ENCODE measurements around the gene YEATS4.

The YEATS4 gene

GRCh38 chr12:69396963-69397362 is 37.4 kb downstream of the YEATS4 start:
- Histone ChIP-seq H3K27me3 (ENCODE audit: low read depth, low read length) (no peaks in the 10 kb centered on the region), H3K9me3 (ENCODE audit: control insufficient read depth in 1 of 2, low read length in 2 of 2) (peaks cover 5% of the 10 kb centered on the region in 2 donors), H3K36me3 (ENCODE audit: control insufficient read depth in 1 of 2, insufficient read depth in 2 of 2, low read length in 2 of 2) (peaks cover 0 to 1% of the 10 kb centered on the region in 2 donors), H3K27ac (ENCODE audit: low read length) (no peak overlapping the region), H3K4me3 (ENCODE audit: low read depth in 1 of 2, low read length in 2 of 2) (no peak overlapping the region), H3K4me1 (ENCODE audit: control insufficient read depth in 1 of 2, insufficient read depth in 2 of 2, low read length in 2 of 2) (no peaks in the 10 kb centered on the region)

DNA sequence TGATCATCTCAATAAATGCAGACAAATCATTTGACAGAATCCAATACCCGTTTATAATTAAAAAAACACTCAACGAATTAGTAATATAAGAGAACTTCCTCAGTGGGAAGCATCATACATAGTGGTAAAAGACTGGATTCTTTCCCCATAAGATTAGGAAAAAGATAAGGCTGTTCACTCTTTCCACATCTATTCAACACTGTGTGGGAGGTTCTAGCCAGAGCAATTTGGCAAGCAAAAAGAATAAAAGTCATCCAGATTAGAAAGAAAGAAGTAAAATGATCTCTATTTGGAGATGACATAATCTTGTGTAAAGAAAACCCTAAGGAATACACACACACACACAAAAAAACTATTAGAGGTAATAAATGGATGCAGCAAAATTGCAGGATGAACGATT is 38.4 kb downstream of the YEATS4 start:
- Histone ChIP-seq H3K9me3 (ENCODE audit: control insufficient read depth in 1 of 2, low read length in 2 of 2) (peaks cover 5% of the 10 kb centered on the region in 2 donors), H3K27me3 (ENCODE audit: low read depth, low read length) (no peaks in the 10 kb centered on the region), H3K4me1 (ENCODE audit: control insufficient read depth in 1 of 2, insufficient read depth in 2 of 2, low read length in 2 of 2) (no peaks in the 10 kb centered on the region), H3K27ac (ENCODE audit: low read length) (no peak overlapping the region), H3K36me3 (ENCODE audit: control insufficient read depth in 1 of 2, insufficient read depth in 2 of 2, low read length in 2 of 2) (no peaks in the 10 kb centered on the region), H3K4me3 (ENCODE audit: low read depth in 1 of 2, low read length in 2 of 2) (no peak overlapping the region)

GRCh38 chr12:69401940-69402339 is 42.4 kb downstream of the YEATS4 start:
- H3K27ac ChIP-seq (ENCODE audit: low read length), result no peak overlapping the region
- H3K9me3 ChIP-seq (ENCODE audit: control insufficient read depth in 1 of 2, low read length in 2 of 2), result peaks cover 2 to 3% of the 10 kb centered on the region in 2 donors
- H3K36me3 ChIP-seq (ENCODE audit: control insufficient read depth in 1 of 2, insufficient read depth in 2 of 2, low read length in 2 of 2), result no peaks in the 10 kb centered on the region
- no peaks in the 10 kb centered on the region for H3K4me1 ChIP-seq (ENCODE audit: control insufficient read depth in 1 of 2, insufficient read depth in 2 of 2, low read length in 2 of 2)
- H3K27me3 ChIP-seq (ENCODE audit: low read depth, low read length), result no peaks in the 10 kb centered on the region
- H3K4me3 ChIP-seq (ENCODE audit: low read depth in 1 of 2, low read length in 2 of 2), result no peak overlapping the region

DNA sequence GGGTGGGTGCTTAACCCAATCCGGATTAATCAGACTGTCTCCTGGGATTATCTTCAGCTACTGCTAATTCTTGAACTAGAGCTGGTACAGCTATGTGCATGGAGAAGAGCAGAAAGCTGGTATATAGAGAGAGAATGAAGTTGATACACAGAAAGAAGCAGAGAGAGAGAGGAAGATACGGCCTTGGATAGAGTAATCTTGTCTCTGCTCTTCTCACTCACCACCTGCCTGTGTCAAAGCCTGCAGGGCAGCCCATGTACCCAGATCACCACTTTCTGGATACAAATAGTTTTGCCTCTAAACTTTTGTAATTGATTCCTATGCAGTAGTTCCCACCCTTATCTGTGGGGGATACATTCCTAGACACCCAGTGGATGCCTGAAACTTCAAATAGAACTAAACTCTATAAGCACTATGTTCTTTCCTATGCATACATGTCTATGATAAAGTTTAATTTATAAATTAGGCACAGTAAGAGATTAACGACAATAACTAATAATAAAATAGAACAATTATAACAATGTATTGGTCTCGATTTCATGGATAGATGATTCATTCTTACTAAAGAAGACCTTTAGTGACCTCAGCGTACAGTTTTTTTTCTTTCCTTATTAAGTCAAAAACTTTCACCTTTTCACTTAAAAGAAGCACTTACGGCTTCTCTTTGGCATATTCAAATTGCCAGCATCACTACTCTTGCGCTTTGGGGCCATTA is 45.5 kb downstream of the YEATS4 start:
- H3K27me3 ChIP-seq (ENCODE audit: low read depth, low read length), result no peaks in the 10 kb centered on the region
- H3K27ac ChIP-seq (ENCODE audit: low read length), result no peak overlapping the region
- no peak overlapping the region for H3K4me3 ChIP-seq (ENCODE audit: low read depth in 1 of 2, low read length in 2 of 2)

GRCh38 chr12:69405566-69405865 is 46.0 kb downstream of the YEATS4 start:
- H3K36me3 ChIP-seq (ENCODE audit: control insufficient read depth in 1 of 2, insufficient read depth in 2 of 2, low read length in 2 of 2), result no peaks in the 10 kb centered on the region
- no peaks in the 10 kb centered on the region for H3K9me3 ChIP-seq (ENCODE audit: control insufficient read depth in 1 of 2, low read length in 2 of 2)
- H3K4me3 ChIP-seq (ENCODE audit: low read depth in 1 of 2, low read length in 2 of 2), result no peak overlapping the region
- H3K4me1 ChIP-seq (ENCODE audit: control insufficient read depth in 1 of 2, insufficient read depth in 2 of 2, low read length in 2 of 2), result no peaks in the 10 kb centered on the region
- no peak overlapping the region for H3K27ac ChIP-seq (ENCODE audit: low read length)
- H3K27me3 ChIP-seq (ENCODE audit: low read depth, low read length), result no peaks in the 10 kb centered on the region

More for the DNA sequence above, 45.5 kb downstream of the YEATS4 start:
- Histone ChIP-seq H3K36me3 (ENCODE audit: control insufficient read depth in 1 of 2, insufficient read depth in 2 of 2, low read length in 2 of 2) (no peaks in the 10 kb centered on the region), H3K4me1 (ENCODE audit: control insufficient read depth in 1 of 2, insufficient read depth in 2 of 2, low read length in 2 of 2) (no peaks in the 10 kb centered on the region), H3K9me3 (ENCODE audit: control insufficient read depth in 1 of 2, low read length in 2 of 2) (no peaks in the 10 kb centered on the region)

GRCh38 chr12:69406217-69406616 is 46.7 kb downstream of the YEATS4 start:
- no peak overlapping the region for H3K4me3 ChIP-seq (ENCODE audit: low read depth in 1 of 2, low read length in 2 of 2)
- no peaks in the 10 kb centered on the region for H3K4me1 ChIP-seq (ENCODE audit: control insufficient read depth in 1 of 2, insufficient read depth in 2 of 2, low read length in 2 of 2)
- no peak overlapping the region for H3K27ac ChIP-seq (ENCODE audit: low read length)
- H3K9me3 ChIP-seq (ENCODE audit: control insufficient read depth in 1 of 2, low read length in 2 of 2), result no peaks in the 10 kb centered on the region
- no peaks in the 10 kb centered on the region for H3K27me3 ChIP-seq (ENCODE audit: low read depth, low read length)
- H3K36me3 ChIP-seq (ENCODE audit: control insufficient read depth in 1 of 2, insufficient read depth in 2 of 2, low read length in 2 of 2), result no peaks in the 10 kb centered on the region

DNA sequence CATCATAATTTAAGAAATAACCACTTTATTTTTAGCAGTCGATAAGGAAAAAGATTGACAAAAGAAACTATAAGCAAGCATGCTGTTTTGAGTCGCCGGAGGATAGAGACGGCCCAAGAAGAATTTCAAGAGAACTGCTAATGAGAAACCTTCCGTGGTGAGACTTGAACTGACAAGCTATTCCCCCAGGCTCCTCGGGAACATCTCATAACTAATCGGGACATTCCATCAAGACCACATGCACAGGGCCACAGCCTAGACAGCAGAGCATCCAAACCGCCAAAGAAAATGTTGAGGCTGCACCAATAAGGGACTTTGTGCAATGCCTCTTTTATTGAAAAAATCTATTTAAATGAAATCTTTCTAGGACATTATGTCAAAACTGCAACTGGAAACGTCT is 51.0 kb downstream of the YEATS4 start:
- no peak overlapping the region for H3K4me3 ChIP-seq (ENCODE audit: low read depth in 1 of 2, low read length in 2 of 2)
- no peak overlapping the region for H3K27ac ChIP-seq (ENCODE audit: low read length)
- H3K27me3 ChIP-seq (ENCODE audit: low read depth, low read length), result no peaks in the 10 kb centered on the region
- H3K9me3 ChIP-seq (ENCODE audit: control insufficient read depth in 1 of 2, low read length in 2 of 2), result no peaks in the 10 kb centered on the region
- no peaks in the 10 kb centered on the region for H3K4me1 ChIP-seq (ENCODE audit: control insufficient read depth in 1 of 2, insufficient read depth in 2 of 2, low read length in 2 of 2)
- H3K36me3 ChIP-seq (ENCODE audit: control insufficient read depth in 1 of 2, insufficient read depth in 2 of 2, low read length in 2 of 2), result no peaks in the 10 kb centered on the region

GRCh38 chr12:69412655-69413054 is 53.1 kb downstream of the YEATS4 start:
- Histone ChIP-seq H3K36me3 (ENCODE audit: control insufficient read depth in 1 of 2, insufficient read depth in 2 of 2, low read length in 2 of 2) (no peaks in the 10 kb centered on the region), H3K27me3 (ENCODE audit: low read depth, low read length) (no peaks in the 10 kb centered on the region), H3K4me3 (ENCODE audit: low read depth in 1 of 2, low read length in 2 of 2) (no peak overlapping the region), H3K4me1 (ENCODE audit: control insufficient read depth in 1 of 2, insufficient read depth in 2 of 2, low read length in 2 of 2) (peaks cover 0 to 8% of the 10 kb centered on the region in 2 donors), H3K27ac (ENCODE audit: low read length) (no peak overlapping the region), H3K9me3 (ENCODE audit: control insufficient read depth in 1 of 2, low read length in 2 of 2) (no peaks in the 10 kb centered on the region)

- no peak overlapping the region for H3K27ac ChIP-seq (ENCODE audit: low read length)
- no peaks in the 10 kb centered on the region for H3K27me3 ChIP-seq (ENCODE audit: low read depth, low read length)
- no peaks in the 10 kb centered on the region for H3K9me3 ChIP-seq (ENCODE audit: control insufficient read depth in 1 of 2, low read length in 2 of 2)
- no peaks in the 10 kb centered on the region for H3K36me3 ChIP-seq (ENCODE audit: control insufficient read depth in 1 of 2, insufficient read depth in 2 of 2, low read length in 2 of 2)
- H3K4me3 ChIP-seq (ENCODE audit: low read depth in 1 of 2, low read length in 2 of 2), result no peak overlapping the region
- peaks cover 0 to 8% of the 10 kb centered on the region in 2 donors for H3K4me1 ChIP-seq (ENCODE audit: control insufficient read depth in 1 of 2, insufficient read depth in 2 of 2, low read length in 2 of 2)
Observed at GRCh38 chr12:69415471-69416275, 56.1 kb downstream of the YEATS4 start.

DNA sequence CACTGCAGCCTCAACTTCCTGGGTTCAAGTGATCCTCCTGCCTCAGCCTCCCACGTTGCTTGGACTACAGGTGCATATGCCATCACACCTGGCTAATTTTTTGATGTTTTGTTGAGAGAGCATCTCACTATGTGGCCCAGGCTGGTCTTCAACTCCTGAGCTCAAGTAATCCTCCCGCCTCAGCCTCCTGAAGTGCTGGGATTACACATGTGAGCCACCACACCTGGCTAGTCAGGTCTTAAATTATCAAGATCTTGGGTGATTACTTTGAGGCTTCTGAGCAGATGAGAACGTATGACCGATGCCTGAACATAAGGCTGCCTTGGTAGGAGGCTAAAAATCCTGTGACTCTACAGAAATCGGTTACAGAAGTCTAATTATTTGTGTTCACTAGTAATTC is 57.7 kb downstream of the YEATS4 start:
- no peak overlapping the region for H3K4me3 ChIP-seq (ENCODE audit: low read depth in 1 of 2, low read length in 2 of 2)
- H3K9me3 ChIP-seq (ENCODE audit: control insufficient read depth in 1 of 2, low read length in 2 of 2), result no peaks in the 10 kb centered on the region
- no peaks in the 10 kb centered on the region for H3K36me3 ChIP-seq (ENCODE audit: control insufficient read depth in 1 of 2, insufficient read depth in 2 of 2, low read length in 2 of 2)
- no peaks in the 10 kb centered on the region for H3K27me3 ChIP-seq (ENCODE audit: low read depth, low read length)
- H3K4me1 ChIP-seq (ENCODE audit: control insufficient read depth in 1 of 2, insufficient read depth in 2 of 2, low read length in 2 of 2), result peaks cover 0 to 8% of the 10 kb centered on the region in 2 donors
- no peak overlapping the region for H3K27ac ChIP-seq (ENCODE audit: low read length)

- Histone ChIP-seq H3K27me3 (ENCODE audit: low read depth, low read length) (no peaks in the 10 kb centered on the region), H3K9me3 (ENCODE audit: control insufficient read depth in 1 of 2, low read length in 2 of 2) (no peaks in the 10 kb centered on the region), H3K27ac (ENCODE audit: low read length) (no peak overlapping the region)
Observed at GRCh38 chr12:69417741-69418167, 58.2 kb downstream of the YEATS4 start.

More at GRCh38 chr12:69417741-69418167, 58.2 kb downstream of the YEATS4 start:
- H3K4me3 ChIP-seq (ENCODE audit: low read depth in 1 of 2, low read length in 2 of 2), result no peak overlapping the region
- H3K36me3 ChIP-seq (ENCODE audit: control insufficient read depth in 1 of 2, insufficient read depth in 2 of 2, low read length in 2 of 2), result no peaks in the 10 kb centered on the region
- H3K4me1 ChIP-seq (ENCODE audit: control insufficient read depth in 1 of 2, insufficient read depth in 2 of 2, low read length in 2 of 2), result peaks cover 0 to 8% of the 10 kb centered on the region in 2 donors
